Naive thymus-derived CD8-positive, alpha-beta T cell (primary cell): Measurements from ENCODE around the gene C19orf47. TPM values are rescaled to one million over a fixed set of nuclear protein-coding genes. Genes with fewer than 3 reads are reported as not detected.
"Not testable (repeated sequence)": the region's sequence is repeated elsewhere in the genome, so short reads cannot be mapped to it uniquely, and the experiment has no call there.

Experiments used
- ATAC-seq, 2 donors: fragments of 150-1000 bp; cut with Tn5 transposase in 1 of 2; sonication (Bioruptor Pico), chemical (Tn5 transposase) in 1 of 2; 1 replicate in 1 of 2; 2 replicates in 1 of 2; pipeline ENCODE4 v1.10.0; 2021; ENCODE audit warnings: mild to moderate bottlenecking in 2 of 2, moderate library complexity in 2 of 2
- POLR2A ChIA-PET: fragments of 350-600 bp; sonication (Branson Sonifier 250); formaldehyde crosslinking; loops from one replicate; lab custom pipeline; 2021; ENCODE audit warnings: antibody characterized with exemption; lab: Charles Lee
- DNase-seq, 10 donors: peaks; one replicate each; pipeline versions ENCODE4 v3.0.0 to v3.0.0-alpha.2; 2020 to 2022
- H3K27ac Mint-ChIP-seq, 10 donors: one replicate each; pipeline ENCODE4 v1.8.0; 2020 to 2022; ENCODE audit warnings: mild to moderate bottlenecking in 10 of 10, mixed read lengths in 10 of 10, moderate library complexity in 4 of 10, inconsistent platforms in 1 of 10
- H3K27me3 Mint-ChIP-seq, 5 donors: one replicate each; pipeline ENCODE4 v1.8.0; 2021 to 2022; ENCODE audit warnings: mixed read lengths in 5 of 5
- H3K36me3 Mint-ChIP-seq, 3 donors: one replicate each; pipeline ENCODE4 v1.8.0; 2020 to 2022; ENCODE audit warnings: mixed read lengths in 3 of 3, mild to moderate bottlenecking in 2 of 3, inconsistent platforms in 1 of 3
- H3K4me1 Mint-ChIP-seq, 4 donors: one replicate each; pipeline ENCODE4 v1.8.0; 2021 to 2022; ENCODE audit warnings: mixed read lengths in 4 of 4
- H3K4me3 Mint-ChIP-seq, 10 donors: one replicate each; pipeline ENCODE4 v1.8.0; 2020 to 2022; ENCODE audit warnings: mild to moderate bottlenecking in 10 of 10, mixed read lengths in 10 of 10, moderate library complexity in 6 of 10, inconsistent platforms in 1 of 10
- H3K9me3 Mint-ChIP-seq, 9 donors: one replicate each; pipeline ENCODE4 v1.8.0; 2020 to 2022; ENCODE audit warnings: mixed read lengths in 9 of 9, mild to moderate bottlenecking in 3 of 9, inconsistent platforms in 1 of 9, moderate library complexity in 1 of 9
- polyA plus RNA-seq, 3 donors: library from polyadenylated mRNA; unstranded; fragments of 300-500 nt; fragmentation: Illumina TruSeq; gene quantifications; one replicate each; pipeline ENCODE4 v1.2.3, GENCODE V29; 2021
- total RNA-seq, 8 experiments: library from RNA in 2 of 8; stranded (reverse) in 2 of 8; gene quantifications; one replicate each; pipeline ENCODE4 v1.2.3 and lab custom pipeline; 2021 to 2026

The C19orf47 gene
- total and polyA plus RNA-seq, 5 experiments from 2014 or later, result 6.8 to 16.9 (median 10.0) TPM

GRCh38 chr19:40370997-40371801 lies 23.0 kb upstream of the C19orf47 start:
- DNase-seq, result no peak
- peaks cover 0 to 57% (median 10%) of the 10 kb centered on the region in 3 donors for H3K36me3 Mint-ChIP-seq
- POLR2A ChIA-PET, result interaction anchor here (0.6 to 1.5 kb wide), 3 partner anchors 9 to 66 kb away, joined by 3 to 4 read pairs (median 3); no protein-coding TSS in a partner anchor
- ATAC-seq, result no peak
- peak overlapping the region in 1 of 10 donors; percentile 11 for H3K27ac Mint-ChIP-seq
- no peak overlapping the region for H3K4me3 Mint-ChIP-seq
- H3K9me3 Mint-ChIP-seq, result no peaks in the 10 kb centered on the region
- H3K27me3 Mint-ChIP-seq, result no peaks in the 10 kb centered on the region
- peaks cover 0 to 15% (median 8%) of the 10 kb centered on the region in 4 donors for H3K4me1 Mint-ChIP-seq

- peak overlapping the region in 1 of 10 donors; percentile 78 for H3K27ac Mint-ChIP-seq
Measured at GRCh38 chr19:40370253-40370652, 22.1 kb upstream of the C19orf47 start.

GRCh38 chr19:40369797-40370196 lies 21.6 kb upstream of the C19orf47 start:
- no peaks in the 10 kb centered on the region for H3K9me3 Mint-ChIP-seq
- H3K4me1 Mint-ChIP-seq, result peaks cover 7 to 16% (median 9%) of the 10 kb centered on the region in 4 donors
- H3K27ac Mint-ChIP-seq, result peak overlapping the region in 1 of 10 donors; percentile 78
- peaks cover 0 to 47% (median 6%) of the 10 kb centered on the region in 3 donors for H3K36me3 Mint-ChIP-seq
- no peak overlapping the region for H3K4me3 Mint-ChIP-seq
- H3K27me3 Mint-ChIP-seq, result no peaks in the 10 kb centered on the region
- DNase-seq (no peak), ATAC-seq (no peak)
- POLR2A ChIA-PET, result interaction anchor here (1.0 kb wide), 1 partner anchor 22 kb away, joined by 3 read pairs; no protein-coding TSS in a partner anchor

More at GRCh38 chr19:40370253-40370652, 22.1 kb upstream of the C19orf47 start:
- peaks cover 0 to 52% (median 9%) of the 10 kb centered on the region in 3 donors for H3K36me3 Mint-ChIP-seq
- not testable (repeated sequence) for ATAC-seq, H3K27me3 Mint-ChIP-seq, H3K9me3 Mint-ChIP-seq, DNase-seq, H3K4me3 Mint-ChIP-seq
- H3K4me1 Mint-ChIP-seq, result peaks cover 2 to 17% (median 9%) of the 10 kb centered on the region in 4 donors
- POLR2A ChIA-PET, result interaction anchor here (1.0 to 1.5 kb wide), 2 partner anchors 10 to 23 kb away, joined by 3 to 4 read pairs; no protein-coding TSS in a partner anchor

GRCh38 chr19:40367577-40368434 lies 19.6 kb upstream of the C19orf47 start:
- ATAC-seq (no peak), DNase-seq (no peak)
- Mint-ChIP-seq H3K4me1 (peaks cover 6 to 18% (median 17%) of the 10 kb centered on the region in 4 donors), H3K4me3 (no peak overlapping the region), H3K9me3 (no peaks in the 10 kb centered on the region), H3K27me3 (no peaks in the 10 kb centered on the region), H3K27ac (no peak overlapping the region), H3K36me3 (peaks cover 0 to 35% (median 6%) of the 10 kb centered on the region in 3 donors)
- POLR2A ChIA-PET, result no interaction called here

- H3K4me1 Mint-ChIP-seq, result peaks cover 8 to 26% (median 18%) of the 10 kb centered on the region in 4 donors
- H3K9me3 Mint-ChIP-seq, result no peaks in the 10 kb centered on the region
- DNase-seq, result no peak
- POLR2A ChIA-PET, result interaction anchor here (0.6 kb wide), 1 partner anchor 700 kb away, joined by 3 read pairs; no protein-coding TSS in a partner anchor
- H3K4me3 Mint-ChIP-seq, result peak overlapping the region in 1 of 10 donors; percentile 7
- peaks cover 0 to 32% (median 6%) of the 10 kb centered on the region in 3 donors for H3K36me3 Mint-ChIP-seq
- no peak for ATAC-seq
- no peaks in the 10 kb centered on the region for H3K27me3 Mint-ChIP-seq
- peak overlapping the region in 1 of 10 donors; percentile 50 for H3K27ac Mint-ChIP-seq
Measured at GRCh38 chr19:40366697-40367561, 18.7 kb upstream of the C19orf47 start.

GRCh38 chr19:40365613-40366401 lies 17.6 kb upstream of the C19orf47 start:
- Mint-ChIP-seq H3K27ac (peak overlapping the region in 2 of 10 donors; percentile 47 to 76), H3K27me3 (no peaks in the 10 kb centered on the region), H3K4me3 (peak overlapping the region in 8 of 10 donors; percentile 19 to 65 (median 37)), H3K9me3 (no peaks in the 10 kb centered on the region), H3K4me1 (peaks cover 9 to 29% (median 19%) of the 10 kb centered on the region in 4 donors), H3K36me3 (peaks cover 0 to 34% (median 6%) of the 10 kb centered on the region in 3 donors)
- peak in 5 of 10 donors; percentile 9 to 42 (median 13) for DNase-seq
- ATAC-seq, result peak in 1 of 2 donors; percentile 69
- POLR2A ChIA-PET, result interaction anchor here (0.6 kb wide), 2 partner anchors 702 to 1460 kb away, joined by 3 read pairs; no protein-coding TSS in a partner anchor

- ATAC-seq, result no peak
- no peaks in the 10 kb centered on the region for H3K9me3 Mint-ChIP-seq
- POLR2A ChIA-PET, result no interaction called here
- no peak for DNase-seq
- H3K4me1 Mint-ChIP-seq, result peaks cover 11 to 36% (median 21%) of the 10 kb centered on the region in 4 donors
- peak overlapping the region in 9 of 10 donors; percentile 33 to 65 (median 52) for H3K4me3 Mint-ChIP-seq
- H3K36me3 Mint-ChIP-seq, result peaks cover 0 to 32% (median 7%) of the 10 kb centered on the region in 3 donors
- H3K27ac Mint-ChIP-seq, result peak overlapping the region in 6 of 10 donors; percentile 9 to 81 (median 64)
- no peaks in the 10 kb centered on the region for H3K27me3 Mint-ChIP-seq
Measured at GRCh38 chr19:40365010-40365409, 16.8 kb upstream of the C19orf47 start.

- POLR2A ChIA-PET, result no interaction called here
- DNase-seq (no peak), ATAC-seq (no peak)
- Mint-ChIP-seq H3K9me3 (no peaks in the 10 kb centered on the region), H3K27me3 (no peaks in the 10 kb centered on the region), H3K4me3 (peak overlapping the region in 2 of 10 donors; percentile 16 to 24), H3K36me3 (peaks cover 0 to 32% (median 8%) of the 10 kb centered on the region in 3 donors), H3K27ac (peak overlapping the region in 5 of 10 donors; percentile 30 to 86 (median 44)), H3K4me1 (peaks cover 14 to 47% (median 23%) of the 10 kb centered on the region in 4 donors)
Measured at GRCh38 chr19:40363069-40363468, 14.9 kb upstream of the C19orf47 start.

GRCh38 chr19:40362160-40362559 lies 14.0 kb upstream of the C19orf47 start:
- no peaks in the 10 kb centered on the region for H3K9me3 Mint-ChIP-seq
- POLR2A ChIA-PET, result no interaction called here
- ATAC-seq (no peak), DNase-seq (no peak)
- no peaks in the 10 kb centered on the region for H3K27me3 Mint-ChIP-seq
- peaks cover 0 to 28% (median 7%) of the 10 kb centered on the region in 3 donors for H3K36me3 Mint-ChIP-seq
- H3K4me3 Mint-ChIP-seq, result no peak overlapping the region
- H3K4me1 Mint-ChIP-seq, result peaks cover 14 to 55% (median 31%) of the 10 kb centered on the region in 4 donors
- peak overlapping the region in 1 of 10 donors; percentile 80 for H3K27ac Mint-ChIP-seq

GRCh38 chr19:40360708-40361241 lies 12.6 kb upstream of the C19orf47 start:
- Mint-ChIP-seq H3K4me1 (peaks cover 22 to 60% (median 42%) of the 10 kb centered on the region in 4 donors), H3K36me3 (peaks cover 0 to 26% (median 4%) of the 10 kb centered on the region in 3 donors), H3K27ac (peak overlapping the region in 1 of 10 donors; percentile 16), H3K4me3 (no peak overlapping the region), H3K27me3 (no peaks in the 10 kb centered on the region), H3K9me3 (no peaks in the 10 kb centered on the region)
- no peak for DNase-seq
- no peak for ATAC-seq
- POLR2A ChIA-PET, result no interaction called here
